NOMO-1 treated with dmso at 0.1 percent for 144 hours (cell line): ENCODE data around the gene FUT9.
"Not testable (repeated sequence)": the region's sequence is repeated elsewhere in the genome, so short reads cannot be mapped to it uniquely, and the experiment has no call there.

ENCODE experiments used
- DNase-seq: peaks from one replicate; lab custom pipeline; 2025; ENCODE audit not compliant: unreplicated experiment; lab: John Stamatoyannopoulos, UW

The FUT9 gene

DNA sequence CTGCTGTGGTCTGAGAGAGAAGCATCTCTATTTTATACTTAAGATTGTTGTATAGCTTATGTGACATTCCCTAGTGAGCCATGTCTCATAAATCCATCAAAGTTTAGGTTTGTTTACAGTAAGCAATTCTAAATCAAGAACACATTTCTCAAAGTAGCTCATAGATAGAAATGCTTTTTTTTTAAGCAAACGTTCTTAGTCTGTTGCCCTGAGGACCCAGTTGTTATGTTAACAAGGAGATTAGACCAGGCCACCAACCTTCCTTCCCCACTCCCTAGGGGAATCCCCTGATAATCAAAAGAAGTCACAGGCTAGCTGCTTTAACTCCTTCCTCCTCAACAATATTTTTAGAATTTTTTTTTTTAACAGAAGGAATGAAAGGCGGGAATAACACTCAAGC is 169.0 kb downstream of the FUT9 start:
- DNase-seq, result no peak

- no peak for DNase-seq
Observed at GRCh38 chr6:96186094-96186493, 170.3 kb downstream of the FUT9 start.

GRCh38 chr6:96186516-96187195 is 170.9 kb downstream of the FUT9 start:
- no peak for DNase-seq

GRCh38 chr6:96194675-96195074 is 178.9 kb downstream of the FUT9 start:
- DNase-seq, result no peak

DNA sequence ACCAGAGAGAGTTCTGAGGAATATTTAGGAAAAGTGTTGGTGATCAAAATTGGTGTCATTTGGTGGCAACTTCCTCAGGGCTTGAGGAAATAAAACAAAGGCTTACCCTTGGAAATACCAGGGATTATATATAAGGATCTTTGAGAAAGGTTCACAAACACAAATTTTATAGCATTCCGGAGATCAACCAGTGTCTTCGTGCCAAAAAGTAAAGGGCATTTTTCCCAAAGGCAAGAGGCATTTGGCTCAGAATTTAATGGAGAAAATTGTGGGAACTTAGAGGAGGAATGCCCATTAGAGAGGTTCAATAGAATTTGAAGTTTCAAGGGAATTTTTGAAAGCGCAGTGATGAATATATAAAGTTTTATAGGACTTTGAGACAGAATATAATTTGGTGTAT is 179.5 kb downstream of the FUT9 start:
- no peak for DNase-seq

- DNase-seq, result no peak
Observed at GRCh38 chr6:96196633-96197032, 180.9 kb downstream of the FUT9 start.

- DNase-seq, result no peak
Observed at GRCh38 chr6:96197241-96197640, 181.5 kb downstream of the FUT9 start.

GRCh38 chr6:96202571-96202970 is 186.8 kb downstream of the FUT9 start:
- no peak for DNase-seq

DNA sequence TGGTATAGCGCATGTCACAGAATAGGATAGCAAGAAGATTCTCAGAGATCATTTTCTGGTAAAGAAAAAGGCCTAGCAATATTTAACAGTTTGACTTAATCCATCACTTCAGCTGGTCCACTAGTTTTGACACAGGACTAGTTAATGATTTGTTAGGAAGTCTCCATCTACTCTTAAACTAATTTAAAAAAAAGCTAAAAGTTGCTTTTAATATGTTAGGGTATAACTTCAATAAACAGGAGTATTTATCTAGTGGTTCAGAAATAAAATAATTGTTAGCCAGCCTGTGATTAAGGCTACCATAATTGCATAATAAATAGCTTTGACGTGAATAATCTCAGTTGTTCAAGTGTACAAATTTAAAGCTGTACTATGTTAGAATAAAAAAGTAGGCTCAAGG is 195.6 kb downstream of the FUT9 start:
- DNase-seq, result no peak

GRCh38 chr6:96212066-96212465 is 196.3 kb downstream of the FUT9 start:
- DNase-seq, result no peak

DNA sequence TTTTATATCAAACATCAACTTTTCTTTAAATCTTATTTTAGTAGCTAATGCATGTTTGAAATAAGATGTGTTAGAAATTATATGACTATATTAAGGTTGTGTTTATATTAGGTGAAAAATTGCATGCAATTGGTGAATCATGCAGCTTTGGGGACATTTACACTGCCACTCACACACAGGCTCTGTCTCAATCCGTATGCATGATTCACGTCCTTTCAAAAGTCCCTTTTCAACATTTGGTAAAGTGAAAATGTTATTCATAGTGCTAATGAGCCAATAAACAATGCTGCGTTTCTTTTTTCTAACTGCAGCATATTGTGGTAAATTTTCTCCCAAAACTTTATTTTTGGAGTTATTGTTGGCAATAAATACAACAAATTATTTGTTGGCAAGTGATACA is 198.0 kb downstream of the FUT9 start:
- no peak for DNase-seq

DNA sequence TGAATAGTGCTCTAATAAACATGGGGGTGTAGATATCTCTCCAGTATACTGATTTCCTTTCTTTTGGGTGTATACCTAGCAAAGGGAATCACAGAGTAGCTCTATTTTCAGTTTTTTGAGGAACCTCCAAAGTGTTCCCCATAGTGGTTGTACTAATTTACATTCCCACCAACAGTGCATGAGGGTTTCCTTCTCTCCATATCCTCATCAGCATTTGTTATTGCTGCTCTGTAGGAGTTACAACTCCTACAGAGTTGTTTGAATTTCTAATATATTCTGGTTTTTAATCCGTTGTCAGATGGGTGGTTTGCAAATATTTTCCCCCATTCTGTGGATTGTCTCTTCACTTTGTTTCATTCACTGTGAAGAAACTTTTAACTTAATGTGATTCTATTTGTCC is 207.9 kb downstream of the FUT9 start:
- no peak for DNase-seq

- DNase-seq, result no peak
Observed at GRCh38 chr6:96227135-96227534, 211.4 kb downstream of the FUT9 start.

DNA sequence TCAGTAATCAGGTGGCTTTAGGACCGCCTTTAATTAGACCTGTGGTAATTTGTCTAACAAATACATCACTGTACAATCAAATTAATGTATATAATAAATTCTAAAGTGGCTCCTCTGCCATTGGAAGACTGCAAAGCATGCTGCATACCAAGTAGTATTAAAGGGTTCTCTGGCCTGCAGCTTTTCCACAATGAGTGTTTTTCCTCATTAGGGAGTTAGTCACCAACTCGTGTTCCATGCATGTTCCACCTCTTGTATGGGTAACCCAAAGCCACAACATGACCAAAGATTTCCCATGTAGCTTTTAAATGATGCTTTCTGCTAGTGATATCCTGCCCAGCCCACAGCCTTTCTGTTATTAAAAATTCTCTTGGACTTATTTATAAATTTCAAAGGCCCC is 218.7 kb downstream of the FUT9 start:
- no peak for DNase-seq

DNA sequence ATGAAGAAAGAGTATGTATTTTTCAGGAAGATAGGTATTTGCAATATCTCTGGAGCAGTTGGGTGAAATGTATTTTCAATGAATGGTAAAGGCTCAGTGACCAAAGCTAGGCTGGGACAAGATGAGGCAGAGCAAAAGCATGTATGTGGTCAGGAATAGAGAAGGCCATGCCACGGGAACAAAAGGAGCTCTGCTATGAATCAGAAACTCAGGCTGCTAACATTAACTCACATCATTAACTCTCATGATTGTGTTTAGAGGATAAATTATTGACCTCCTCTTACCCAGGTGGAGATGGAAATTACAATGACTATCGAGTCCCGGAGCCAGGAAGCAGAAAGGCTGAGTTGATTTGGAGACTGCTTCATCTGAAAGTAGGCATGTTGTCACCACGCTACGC is 220.2 kb downstream of the FUT9 start:
- no peak for DNase-seq

DNA sequence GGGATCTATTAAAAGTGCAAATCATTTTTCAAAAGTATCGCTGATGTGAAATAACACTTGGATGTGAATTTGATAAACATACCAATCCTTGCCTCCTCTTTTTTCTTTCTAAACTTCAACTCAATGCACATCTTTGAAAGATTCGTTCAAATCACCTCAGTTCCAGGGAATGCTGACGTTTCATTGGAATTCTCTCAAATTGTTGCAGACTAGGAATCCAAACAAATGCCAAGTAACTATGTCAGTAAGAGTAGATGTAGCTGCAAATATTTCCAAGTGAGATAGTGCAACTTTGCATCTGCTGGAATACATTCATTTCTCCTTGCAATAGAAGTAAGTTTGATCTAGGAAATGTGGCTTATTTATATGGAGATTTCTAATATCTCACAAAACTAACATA is 220.7 kb downstream of the FUT9 start:
- DNase-seq, result no peak

DNA sequence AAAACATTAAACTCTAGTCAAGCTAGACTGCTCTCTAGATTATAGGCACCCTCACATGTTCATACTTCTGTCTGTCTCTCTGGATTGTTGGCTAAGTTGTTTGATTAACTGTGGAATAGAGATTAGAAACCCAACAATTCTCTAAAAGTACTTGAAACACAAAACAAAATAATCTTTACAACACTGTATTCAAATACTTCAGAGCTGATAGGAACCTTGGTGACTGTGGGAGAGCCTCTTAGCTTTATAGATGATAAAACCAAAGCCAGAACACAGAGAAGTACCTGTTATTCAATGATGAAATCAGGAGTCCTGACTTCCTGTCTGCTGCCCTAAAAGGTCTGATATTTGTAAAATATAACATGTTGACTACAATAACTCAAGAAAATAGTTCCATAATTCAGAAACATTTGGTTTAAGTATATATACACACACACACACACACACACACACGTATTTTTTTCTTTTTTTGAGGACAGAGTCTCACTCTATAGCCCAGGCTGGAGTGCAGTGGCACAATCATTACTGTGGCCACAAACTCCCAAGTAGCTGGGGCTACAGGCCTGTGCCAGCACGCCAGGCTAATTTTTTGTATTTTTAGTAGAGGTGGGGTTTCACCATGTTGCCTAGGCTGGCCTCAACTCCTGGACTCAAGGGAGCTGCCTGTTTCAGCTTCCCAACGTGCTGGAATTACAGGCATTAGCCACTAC is 222.0 kb downstream of the FUT9 start:
- DNase-seq, result no peak

DNA sequence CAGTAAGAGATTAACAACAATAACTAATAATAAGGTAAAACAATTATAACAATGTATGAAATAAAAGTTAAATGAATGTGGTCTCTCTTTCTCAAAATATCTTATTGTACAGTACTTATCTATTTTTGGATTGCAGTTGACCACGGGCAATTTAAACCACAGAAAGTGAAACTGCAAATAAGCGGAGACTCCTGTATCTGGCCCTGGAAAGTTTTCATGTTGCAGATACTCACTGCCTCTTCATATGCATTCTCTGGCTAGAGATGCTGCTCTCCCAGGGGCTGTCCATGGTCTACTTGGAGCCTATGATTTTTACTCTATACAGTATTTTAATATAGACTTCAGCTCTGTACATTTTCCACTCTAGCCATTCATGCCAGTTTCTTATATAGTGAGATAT is 230.8 kb downstream of the FUT9 start:
- DNase-seq, result no peak

GRCh38 chr6:96249755-96250154 is 234.0 kb downstream of the FUT9 start:
- no peak for DNase-seq

DNA sequence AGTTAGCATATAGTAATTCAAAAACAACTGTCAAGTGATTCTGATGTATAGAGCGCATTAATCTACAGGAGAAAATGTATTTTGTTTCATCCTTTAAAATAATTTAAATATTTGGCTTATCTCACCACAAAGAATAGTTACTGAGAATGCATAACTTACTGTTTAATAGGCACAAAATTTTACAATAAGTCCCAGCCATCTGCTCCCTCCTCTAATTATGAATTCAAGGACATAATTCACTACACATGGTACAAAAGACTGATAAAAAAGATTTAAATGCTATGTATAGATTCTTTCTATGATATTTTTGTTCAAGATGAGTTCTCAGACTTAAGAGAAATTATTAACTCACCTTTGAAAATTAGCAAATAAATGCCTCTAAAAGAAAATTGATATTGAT is 242.0 kb downstream of the FUT9 start:
- DNase-seq, result no peak

- not testable (repeated sequence) for DNase-seq
Observed at GRCh38 chr6:96260787-96261430, 245.1 kb downstream of the FUT9 start.
